ENCODE results near the gene LRFN2. TPM values are rescaled to one million over a fixed set of nuclear protein-coding genes. Genes with fewer than 3 reads are reported as not detected.

The LRFN2 gene
- total and polyA plus RNA-seq, 2 of the 8 experiments (the other 6 are each of a cell fraction or from before 2014, with no cell fraction given), result 2.3 TPM

GRCh38 chr6:40426346-40427066, 160.7 kb downstream of the LRFN2 start:
- Histone ChIP-seq H3K9me3 (ENCODE audit: insufficient read depth in 2 of 2, low read depth in 1 of 2, low read length in 1 of 2) (no peaks in the 10 kb centered on the region), H3K27me3 (replicated peaks in 1 of 4; ENCODE audit: control insufficient read depth in 3 of 4, extremely low read depth in 1 of 4, insufficient read depth in 3 of 4, low read length in 3 of 4) (no peaks in the 10 kb centered on the region), H3K18ac (ENCODE audit: extremely low read depth, low read length) (no peak overlapping the region), H3K9ac (replicated peaks in 1 of 4; ENCODE audit: extremely low read depth in 1 of 4, low read depth in 3 of 4, low read length in 3 of 4) (no peak overlapping the region), H4K5ac (ENCODE audit: insufficient read length, low read depth, low read length) (no peak overlapping the region), H3K79me2 (ENCODE audit: control insufficient read depth in 1 of 2, insufficient read depth in 2 of 2, low read length in 2 of 2) (no peaks in the 10 kb centered on the region), H2BK120ac (replicated peaks; ENCODE audit: low read depth, low read length) (no peak overlapping the region), H3K23me2 (ENCODE audit: low read depth, low read length) (no peaks in the 10 kb centered on the region), H3K56ac (replicated peaks; ENCODE audit: insufficient read length, low read depth, low read length) (no peak overlapping the region), H3K27ac (ENCODE audit: low read depth, low read length) (no peak overlapping the region), H3K23ac (ENCODE audit: insufficient read length) (no peak overlapping the region), H3K4me3 (ENCODE audit: extremely low read depth in 1 of 4, insufficient read depth in 2 of 4, low read depth in 3 of 4, low read length in 4 of 4) (no peak overlapping the region), H3K4me2 (ENCODE audit: insufficient read depth in 1 of 2, low read depth in 2 of 2, low read length in 2 of 2) (no peak overlapping the region), H3K4me1 (replicated peaks in 1 of 4; ENCODE audit: control insufficient read depth in 3 of 4, insufficient read depth in 4 of 4, low read length in 3 of 4) (no peaks in the 10 kb centered on the region), H2BK15ac (ENCODE audit: low read length) (no peak overlapping the region), H2BK20ac (ENCODE audit: low read length) (no peak overlapping the region), H3K79me1 (ENCODE audit: low read depth, low read length) (no peaks in the 10 kb centered on the region), H2BK12ac (ENCODE audit: low read depth, low read length) (no peak overlapping the region), H3K4ac (replicated peaks; ENCODE audit: insufficient read length, low read depth, low read length) (no peak overlapping the region), H2AFZ (ENCODE audit: low read length) (no peak overlapping the region), H2AK5ac (ENCODE audit: low read depth, low read length) (no peak overlapping the region), H3K36me3 (ENCODE audit: control insufficient read depth in 2 of 4, insufficient read depth in 4 of 4, low read length in 3 of 4) (no peaks in the 10 kb centered on the region), H4K20me1 (replicated peaks in 1 of 2; ENCODE audit: control insufficient read depth in 1 of 2, insufficient read depth in 2 of 2, low read length in 2 of 2) (no peaks in the 10 kb centered on the region), H4K8ac (ENCODE audit: extremely low read depth, insufficient read depth, low read length) (no peak overlapping the region), H4K91ac (replicated peaks; ENCODE audit: insufficient read length, low read length) (no peak overlapping the region), H2BK5ac (ENCODE audit: low read depth, low read length) (no peak overlapping the region), H3K14ac (ENCODE audit: insufficient read length) (no peak overlapping the region)
- CTCF ChIA-PET (ENCODE audit: partially characterized antibody), result interaction anchor here (0.7 to 1.8 kb wide), 3 partner anchors 66 to 423 kb away, joined by 3 to 5 read pairs (median 3); no protein-coding TSS in a partner anchor
- 90% methylated on average over 7 of the region's 7 CpGs; no CpG with 5 or more reads in 1 of the 2 experiments for WGBS, 2 experiments (ENCODE audit: extremely low coverage in 1 of 2, insufficient coverage in 1 of 2, insufficient read length in 1 of 2, insufficient replicate concordance in 2 of 2, low coverage in 1 of 2, low lambda C conversion rate in 2 of 2, missing lambda C conversion rate in 1 of 2)
- DNase-seq (ENCODE audit: low read depth in 1 of 2, low spot score in 2 of 2) (no peak), FAIRE-seq (no peak)
- TF ChIP-seq KDM5A (IDR thresholded peaks at IDR 0.05; ENCODE audit: low read length), result no peak
- TF ChIP-seq, protein P1, sequence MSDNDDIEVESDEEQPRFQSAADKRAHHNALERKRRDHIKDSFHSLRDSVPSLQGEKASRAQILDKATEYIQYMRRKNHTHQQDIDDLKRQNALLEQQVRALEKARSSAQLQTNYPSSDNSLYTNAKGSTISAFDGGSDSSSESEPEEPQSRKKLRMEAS (IDR thresholded peaks at IDR 0.05), result no peak
- no peak for TF ChIP-seq EGR1 (IDR thresholded peaks at IDR 0.05; ENCODE audit: borderline replicate concordance, low read depth, low read length)
- no peak for TF ChIP-seq BACH1 (IDR thresholded peaks at IDR 0.05; ENCODE audit: low read length)
- POLR2A ChIA-PET (ENCODE audit: partially characterized antibody), result interaction anchor here (1.4 kb wide), 1 partner anchor 10 kb away, joined by 4 read pairs; no protein-coding TSS in a partner anchor

Measured in H1 (cell line).